Measurements from ENCODE around the gene ODAD2. TPM values are rescaled to one million over a fixed set of nuclear protein-coding genes. Genes with fewer than 3 reads are reported as not detected.

Gene ODAD2
- 0.07 TPM in 1 of 5 replicates, not detected in the others for total RNA-seq (2022; extraction: Qiagen RNA extraction; ENCODE audit: low read depth)

GRCh38 chr10:27998954-27999275, at the start of gene ODAD2:
Gene ODAD2 (minus strand): TSS chr10:27999079. CDS start chr10:27995142, 3,937 bp downstream.

Data from A549 treated with RU486 at 1 μM for 4 hours (cell line).